ENCODE results near the gene MED31.

The MED31 gene

DNA sequence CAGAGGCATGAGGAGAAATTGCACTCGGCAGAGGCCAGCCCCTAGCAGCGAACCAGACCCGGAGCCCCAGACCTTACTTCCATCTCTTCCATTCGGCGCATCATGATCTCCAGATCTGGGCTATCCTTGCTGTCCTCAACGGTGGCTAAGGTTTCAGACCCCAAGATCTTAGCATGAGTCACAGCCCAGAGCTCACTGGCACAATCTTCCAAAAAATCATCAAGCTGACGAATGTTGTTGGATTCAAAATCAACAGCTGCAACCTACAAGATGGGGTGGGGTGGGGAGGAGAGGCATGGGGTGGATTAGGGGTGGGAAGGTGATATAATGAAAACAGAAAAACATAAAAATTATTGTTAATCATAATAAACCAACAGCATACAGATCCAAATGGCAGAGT lies 55.3 kb downstream of the MED31 start:
- TF ChIP-seq POLR2AphosphoS5 (IDR thresholded peaks at IDR 0.05; ENCODE audit: low read depth, low read length) (no peak), SIN3A (IDR thresholded peaks at IDR 0.05; ENCODE audit: borderline replicate concordance, insufficient read depth, low read length) (no peak), FOXP2 (optimal IDR thresholded peaks at IDR 0.05; ENCODE audit: borderline replicate concordance, extremely low read depth, extremely low read length, insufficient read depth) (no peak), TAF1 (IDR thresholded peaks at IDR 0.05; ENCODE audit: borderline replicate concordance, insufficient read depth, low read length) (no peak), REST (IDR thresholded peaks at IDR 0.05; ENCODE audit: insufficient read depth in 1 of 2, low read depth in 2 of 2, low read length in 2 of 2) (no peak)
